OCI-LY1 (cell line): ENCODE data around the gene C3orf80.

Experiments
- H2AFZ ChIP-seq: fragments of 200-600 bp; sonication (generic), shearing (Covaris generic); 2 replicates; pipeline ENCODE4 v1.6.0; 2014; ENCODE audit warnings: antibody characterized with exemption, mild to moderate bottlenecking, low read length
- H3F3A ChIP-seq: fragments of 200-600 bp; sonication (generic), shearing (Covaris generic); 2 replicates; pipeline ENCODE4 v1.6.0; 2014; ENCODE audit warnings: mild to moderate bottlenecking, antibody characterized with exemption, low read length, moderate library complexity; ENCODE audit not compliant: insufficient read depth
- H3K27ac ChIP-seq: fragments of 200-600 bp; sonication (generic); 2 replicates; pipeline ENCODE4 v1.5.1; 2014; ENCODE audit warnings: low read length, mixed run types, mild to moderate bottlenecking, low read depth; ENCODE audit not compliant: poor library complexity, severe bottlenecking
- H3K27me3 ChIP-seq: fragments of 200-600 bp; sonication (generic); 2 replicates; pipeline ENCODE4 v1.6.0; 2014; ENCODE audit warnings: antibody characterized with exemption, mild to moderate bottlenecking, low read length, moderate library complexity; ENCODE audit not compliant: insufficient read depth
- H3K36me3 ChIP-seq: fragments of 200-600 bp; sonication (generic); 2 replicates; pipeline ENCODE4 v1.6.1; 2014; ENCODE audit warnings: mild to moderate bottlenecking, antibody characterized with exemption, low read length, moderate library complexity, mixed read lengths; ENCODE audit not compliant: insufficient read depth
- H3K4me1 ChIP-seq: fragments of 200-600 bp; sonication (generic); 2 replicates; pipeline ENCODE4 v1.5.1; 2014; ENCODE audit warnings: mild to moderate bottlenecking, low read length, moderate library complexity; ENCODE audit not compliant: insufficient read depth, severe bottlenecking
- H3K4me2 ChIP-seq: fragments of 200-600 bp; sonication (generic), shearing (Covaris generic); 2 replicates; pipeline ENCODE4 v1.6.1; 2014; ENCODE audit warnings: low read length
- H3K4me3 ChIP-seq: fragments of 200-600 bp; sonication (generic); 2 replicates; pipeline ENCODE4 v1.5.1; 2014; ENCODE audit warnings: low read length, low read depth, mild to moderate bottlenecking, mixed read lengths; ENCODE audit not compliant: poor library complexity, severe bottlenecking
- H3K79me2 ChIP-seq: fragments of 200-600 bp; shearing (Covaris generic); 2 replicates; pipeline ENCODE4 v1.6.1; 2016; ENCODE audit warnings: mixed run types, low read length, mixed read lengths; ENCODE audit not compliant: insufficient read depth
- H3K9ac ChIP-seq: fragments of 200-600 bp; sonication (generic), shearing (Covaris generic); 2 replicates; pipeline ENCODE4 v1.6.1; 2014; ENCODE audit warnings: mild to moderate bottlenecking, low read length, mixed read lengths
- H3K9me2 ChIP-seq: fragments of 200-600 bp; sonication (generic), shearing (Covaris generic); 2 replicates; pipeline ENCODE4 v1.6.1; 2014; ENCODE audit warnings: low read depth, mild to moderate bottlenecking, low read length, mixed read lengths
- H3K9me3 ChIP-seq: fragments of 200-600 bp; shearing (Covaris generic); 2 replicates; pipeline ENCODE4 v1.6.1; 2014; ENCODE audit warnings: low read length, mixed read lengths
- H4K20me1 ChIP-seq: fragments of 200-600 bp; sonication (generic), shearing (Covaris generic); 2 replicates; pipeline ENCODE4 v1.6.0; 2016; ENCODE audit warnings: mild to moderate bottlenecking, low read length; ENCODE audit not compliant: insufficient read depth
- EZH2 ChIP-seq: fragments of 200-600 bp; sonication (generic), shearing (Covaris generic); IDR thresholded peaks from 2 replicates; pipeline ENCODE4 v1.8.0; 2017; ENCODE audit warnings: borderline replicate concordance, mixed run types, mild to moderate bottlenecking, antibody characterized with exemption, low read length, moderate library complexity, mixed read lengths
- TF ChIP-seq, protein P1 (sequence below): fragments of 200-600 bp; sonication (generic), shearing (Covaris generic); IDR thresholded peaks from 2 replicates; pipeline ENCODE4 v1.5.1; 2017; ENCODE audit warnings: mild to moderate bottlenecking, antibody characterized with exemption, low read length, moderate library complexity, mixed read lengths

The C3orf80 gene

DNA sequence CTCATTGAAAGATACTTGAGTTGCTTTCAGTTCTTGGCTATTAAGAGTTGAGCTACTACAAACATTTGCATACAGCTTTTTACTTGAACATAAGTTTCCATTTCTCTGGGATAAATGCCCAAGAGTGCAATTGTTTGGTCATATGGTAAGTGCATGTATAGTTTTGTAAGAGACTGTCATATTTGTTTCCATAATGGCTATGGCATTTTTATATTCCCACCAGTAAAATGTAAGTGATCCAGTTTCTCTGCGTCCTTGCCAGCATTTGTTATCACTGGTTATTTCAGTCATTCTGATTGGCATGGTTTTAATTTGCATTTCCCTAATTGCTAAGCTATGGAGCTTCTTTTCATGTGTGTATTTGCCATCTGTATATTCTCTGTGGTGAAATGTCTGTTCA is 22.5 kb downstream of the C3orf80 start:
- TF ChIP-seq EZH2, result no peak
- TF ChIP-seq, protein P1, sequence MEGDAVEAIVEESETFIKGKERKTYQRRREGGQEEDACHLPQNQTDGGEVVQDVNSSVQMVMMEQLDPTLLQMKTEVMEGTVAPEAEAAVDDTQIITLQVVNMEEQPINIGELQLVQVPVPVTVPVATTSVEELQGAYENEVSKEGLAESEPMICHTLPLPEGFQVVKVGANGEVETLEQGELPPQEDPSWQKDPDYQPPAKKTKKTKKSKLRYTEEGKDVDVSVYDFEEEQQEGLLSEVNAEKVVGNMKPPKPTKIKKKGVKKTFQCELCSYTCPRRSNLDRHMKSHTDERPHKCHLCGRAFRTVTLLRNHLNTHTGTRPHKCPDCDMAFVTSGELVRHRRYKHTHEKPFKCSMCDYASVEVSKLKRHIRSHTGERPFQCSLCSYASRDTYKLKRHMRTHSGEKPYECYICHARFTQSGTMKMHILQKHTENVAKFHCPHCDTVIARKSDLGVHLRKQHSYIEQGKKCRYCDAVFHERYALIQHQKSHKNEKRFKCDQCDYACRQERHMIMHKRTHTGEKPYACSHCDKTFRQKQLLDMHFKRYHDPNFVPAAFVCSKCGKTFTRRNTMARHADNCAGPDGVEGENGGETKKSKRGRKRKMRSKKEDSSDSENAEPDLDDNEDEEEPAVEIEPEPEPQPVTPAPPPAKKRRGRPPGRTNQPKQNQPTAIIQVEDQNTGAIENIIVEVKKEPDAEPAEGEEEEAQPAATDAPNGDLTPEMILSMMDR, result no peak
- H2AFZ ChIP-seq, result no peak overlapping the region
- H3K9me2 ChIP-seq, result no peaks in the 10 kb centered on the region
- H3K27ac ChIP-seq, result no peak overlapping the region
- H3K79me2 ChIP-seq, result no peaks in the 10 kb centered on the region
- no peaks in the 10 kb centered on the region for H3K27me3 ChIP-seq
- H3K4me2 ChIP-seq, result no peak overlapping the region
- H3K9ac ChIP-seq, result no peak overlapping the region
- no peak overlapping the region for H3K4me3 ChIP-seq
- H3F3A ChIP-seq, result no peaks in the 10 kb centered on the region
- no peaks in the 10 kb centered on the region for H3K9me3 ChIP-seq
- H4K20me1 ChIP-seq, result no peaks in the 10 kb centered on the region
- H3K4me1 ChIP-seq, result no peaks in the 10 kb centered on the region
- no peaks in the 10 kb centered on the region for H3K36me3 ChIP-seq

DNA sequence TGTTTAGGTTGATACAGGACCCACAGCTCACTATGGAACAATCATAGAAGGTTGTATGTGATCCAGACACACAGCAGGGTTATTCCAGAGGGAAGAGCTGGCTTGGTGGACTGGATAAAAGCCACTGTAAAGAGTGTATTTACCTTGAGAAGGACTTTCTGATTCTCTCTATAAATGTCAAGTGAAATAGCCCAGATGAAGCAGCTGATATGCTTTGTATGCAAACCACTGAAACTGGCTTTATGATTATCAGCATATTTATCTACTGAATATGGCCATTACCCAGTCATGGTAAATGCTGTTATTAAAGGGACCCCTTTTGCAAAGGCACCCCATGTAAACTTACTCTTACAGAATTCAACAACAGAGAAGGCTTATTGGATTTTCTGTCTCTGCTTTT is 28.1 kb downstream of the C3orf80 start:
- no peak overlapping the region for H3K27ac ChIP-seq
- H3K4me1 ChIP-seq, result no peaks in the 10 kb centered on the region
- H3K4me3 ChIP-seq, result no peak overlapping the region
- no peaks in the 10 kb centered on the region for H3F3A ChIP-seq
- no peaks in the 10 kb centered on the region for H3K9me2 ChIP-seq
- no peaks in the 10 kb centered on the region for H3K27me3 ChIP-seq
- H4K20me1 ChIP-seq, result no peaks in the 10 kb centered on the region
- no peak overlapping the region for H3K9ac ChIP-seq
- no peaks in the 10 kb centered on the region for H3K36me3 ChIP-seq
- no peaks in the 10 kb centered on the region for H3K9me3 ChIP-seq
- TF ChIP-seq, protein P1, result no peak
- no peak for TF ChIP-seq EZH2
- H3K4me2 ChIP-seq, result no peak overlapping the region
- H2AFZ ChIP-seq, result no peak overlapping the region
- H3K79me2 ChIP-seq, result no peaks in the 10 kb centered on the region

DNA sequence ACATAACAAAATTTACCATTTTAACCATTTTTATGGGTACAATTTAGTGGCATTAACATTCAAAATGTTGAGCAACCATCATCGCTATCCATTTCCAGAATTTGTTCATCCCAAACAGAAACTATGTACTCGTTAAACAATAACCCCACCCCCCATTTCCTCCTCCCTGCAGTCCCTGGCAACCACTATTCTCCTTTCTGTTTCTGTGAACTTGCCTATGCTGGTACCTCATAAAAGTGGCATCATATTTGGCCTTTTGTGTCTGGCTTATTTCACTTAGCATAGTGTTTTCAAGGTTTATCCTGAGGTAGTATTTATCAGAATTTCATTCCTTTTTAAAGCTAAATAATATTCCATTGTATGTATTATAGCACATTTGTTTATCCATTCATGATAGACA is 32.4 kb downstream of the C3orf80 start:
- Histone ChIP-seq H2AFZ (no peak overlapping the region), H3K79me2 (no peaks in the 10 kb centered on the region), H3K27me3 (no peaks in the 10 kb centered on the region), H3K27ac (no peak overlapping the region), H3F3A (no peaks in the 10 kb centered on the region), H3K9me3 (no peaks in the 10 kb centered on the region), H3K4me1 (no peaks in the 10 kb centered on the region), H4K20me1 (no peaks in the 10 kb centered on the region), H3K36me3 (no peaks in the 10 kb centered on the region), H3K9me2 (no peaks in the 10 kb centered on the region), H3K4me3 (no peak overlapping the region), H3K4me2 (no peak overlapping the region), H3K9ac (no peak overlapping the region)
- TF ChIP-seq, protein P1, result no peak
- TF ChIP-seq EZH2, result no peak
